T-cell (primary cell): ENCODE measurements around the gene ADGRG6. TPM values are rescaled to one million over a fixed set of nuclear protein-coding genes. Genes with fewer than 3 reads are reported as not detected.
"Not testable (repeated sequence)": the region's sequence is repeated elsewhere in the genome, so short reads cannot be mapped to it uniquely, and the experiment has no call there.

Experiments used
- ATAC-seq, 4 experiments: fragments of 200-7000 bp in 3 of 4; fragments of 150-1000 bp in 1 of 4; cut with Tn5 transposase; replicated peaks in 1 of 4; 1 replicate in 3 of 4; 2 replicates in 1 of 4; pipeline ENCODE4 v1.10.0; 2021; ENCODE audit warnings: moderate library complexity in 3 of 4, mild to moderate bottlenecking in 2 of 4, moderate number of reproducible peaks in 1 of 4
- CTCF ChIA-PET, 2 donors: fragments of 300-600 bp; sonication (Branson Sonifier 250); formaldehyde crosslinking; loops; one replicate each; lab custom pipeline; 2022; ENCODE audit warnings: antibody characterized with exemption in 2 of 2; lab: Charles Lee
- POLR2A ChIA-PET, 2 donors: fragments of 300-600 bp; sonication (Branson Sonifier 250); formaldehyde crosslinking; loops; one replicate each; lab custom pipeline; 2022; ENCODE audit warnings: antibody characterized with exemption in 2 of 2; lab: Charles Lee
- DNase-seq, 35 experiments: peaks; one replicate each; pipeline versions ENCODE4 v3.0.0 to v3.0.0-alpha.2; 2013 to 2023
- H3K27ac ChIP-seq: one replicate; pipeline ENCODE4 v1.5.1; 2013; ENCODE audit warnings: low read length
- H3K27me3 ChIP-seq, 2 experiments: replicated peaks in 1 of 2; 1 replicate in 1 of 2; 2 replicates in 1 of 2; pipeline versions ENCODE4 v1.6.1 to v1.7.0; 2013; ENCODE audit warnings: low read length in 1 of 2, mixed read lengths in 1 of 2; ENCODE audit not compliant: control insufficient read depth in 2 of 2, insufficient read depth in 2 of 2; ENCODE audit errors: extremely low read depth in 1 of 2
- H3K36me3 ChIP-seq, 2 donors: 1 replicate in 1 of 2; 2 replicates in 1 of 2; pipeline versions ENCODE4 v1.6.1 to v1.7.0; 2013; ENCODE audit warnings: low read length in 1 of 2; ENCODE audit not compliant: control insufficient read depth in 2 of 2, insufficient read depth in 1 of 2; ENCODE audit errors: extremely low read depth in 1 of 2
- H3K4me1 ChIP-seq, 2 experiments: 1 replicate in 1 of 2; 2 replicates in 1 of 2; pipeline versions ENCODE4 v1.6.1 to v1.7.0; 2013; ENCODE audit warnings: low read length in 2 of 2, mixed read lengths in 1 of 2; ENCODE audit not compliant: insufficient read depth in 2 of 2, control insufficient read depth in 1 of 2; ENCODE audit errors: extremely low read depth in 1 of 2
- H3K4me3 ChIP-seq, 2 donors: 1 replicate in 1 of 2; 2 replicates in 1 of 2; pipeline versions ENCODE4 v1.5.1 to v1.7.0; 2013; ENCODE audit warnings: mild to moderate bottlenecking in 2 of 2, low read length in 1 of 2, moderate library complexity in 1 of 2; ENCODE audit not compliant: control insufficient read depth in 1 of 2; ENCODE audit errors: extremely low read depth in 1 of 2
- H3K9me3 ChIP-seq: 2 replicates; pipeline ENCODE4 v1.7.0; 2013
- H3K27ac Mint-ChIP-seq, 2 donors: one replicate each; pipeline ENCODE4 v1.8.0; 2020 to 2021; ENCODE audit warnings: mild to moderate bottlenecking in 2 of 2, mixed read lengths in 2 of 2
- H3K27me3 Mint-ChIP-seq, 2 donors: one replicate each; pipeline ENCODE4 v1.8.0; 2021 to 2022; ENCODE audit warnings: mixed read lengths in 2 of 2
- H3K36me3 Mint-ChIP-seq: one replicate; pipeline ENCODE4 v1.8.0; 2021; ENCODE audit warnings: mixed read lengths
- H3K4me1 Mint-ChIP-seq, 3 donors: one replicate each; pipeline ENCODE4 v1.8.0; 2020 to 2022; ENCODE audit warnings: mixed read lengths in 3 of 3, mild to moderate bottlenecking in 1 of 3
- H3K4me3 Mint-ChIP-seq, 3 donors: one replicate each; pipeline ENCODE4 v1.8.0; 2020 to 2022; ENCODE audit warnings: mild to moderate bottlenecking in 3 of 3, mixed read lengths in 3 of 3, moderate library complexity in 3 of 3
- H3K9me3 Mint-ChIP-seq, 3 donors: one replicate each; pipeline ENCODE4 v1.8.0; 2020 to 2022; ENCODE audit warnings: mixed read lengths in 3 of 3
- WGBS: methylation state at CpG from one replicate; pipeline ENCODE4 v1.1.5; 2013; ENCODE audit warnings: missing lambda C conversion rate; ENCODE audit not compliant: insufficient coverage; 5-methylcytosine and 5-hydroxymethylcytosine counted together
- total RNA-seq, 35 experiments: library from RNA in 6 of 35; stranded (reverse) in 6 of 35; fragments of 120-200 nt in 1 of 35; gene quantifications; one replicate each; pipeline versions ENCODE4 v1.2.1 to v1.2.4 and lab custom pipeline; 2013 to 2026

ADGRG6 gene
- total RNA-seq, 5 donors from 2014 or later (not counting 1 experiment from before 2014, with no cell fraction given): 0.51 to 0.89 (median 0.61) TPM

DNA sequence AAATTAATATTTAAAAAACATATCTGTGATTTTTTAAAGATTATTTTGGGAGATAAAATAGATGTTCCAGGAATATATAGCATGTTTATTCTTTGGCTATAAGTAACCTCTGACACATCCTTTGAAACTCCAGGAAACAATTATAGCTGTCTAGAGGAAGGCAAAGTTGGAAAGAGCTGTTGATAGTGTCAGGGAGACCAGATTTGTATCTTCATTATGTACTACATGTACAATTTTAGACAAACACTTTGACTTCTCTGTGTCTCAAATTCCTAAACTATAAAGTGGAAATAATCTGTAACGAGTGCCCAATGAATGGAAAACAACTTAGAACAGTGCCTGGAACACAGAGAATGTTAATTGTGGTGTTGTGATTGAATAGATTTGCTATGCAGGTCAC, 25.6 kb upstream of the ADGRG6 start:
- POLR2A ChIA-PET: no interaction called here
- H3K4me3 Mint-ChIP-seq: no peak overlapping the region
- H3K9me3 Mint-ChIP-seq: peaks cover 0 to 4% (median 2%) of the 10 kb centered on the region in 3 donors
- H3K4me3 ChIP-seq: no peak overlapping the region
- no peaks in the 10 kb centered on the region for H3K36me3 Mint-ChIP-seq
- no peak overlapping the region for H3K27ac ChIP-seq
- DNase-seq (no peak), ATAC-seq (no peak)
- peaks cover 6 to 12% of the 10 kb centered on the region in 2 donors for H3K27me3 Mint-ChIP-seq
- H3K4me1 Mint-ChIP-seq: no peaks in the 10 kb centered on the region
- CTCF ChIA-PET: no interaction called here
- H3K4me1 ChIP-seq: no peaks in the 10 kb centered on the region
- H3K9me3 ChIP-seq: no peaks in the 10 kb centered on the region
- no peaks in the 10 kb centered on the region for H3K36me3 ChIP-seq
- WGBS: no CpG with 5 or more reads among the region's 1 CpG
- no peak overlapping the region for H3K27ac Mint-ChIP-seq
- peaks cover 0 to 8% of the 10 kb centered on the region in 2 experiments for H3K27me3 ChIP-seq

DNA sequence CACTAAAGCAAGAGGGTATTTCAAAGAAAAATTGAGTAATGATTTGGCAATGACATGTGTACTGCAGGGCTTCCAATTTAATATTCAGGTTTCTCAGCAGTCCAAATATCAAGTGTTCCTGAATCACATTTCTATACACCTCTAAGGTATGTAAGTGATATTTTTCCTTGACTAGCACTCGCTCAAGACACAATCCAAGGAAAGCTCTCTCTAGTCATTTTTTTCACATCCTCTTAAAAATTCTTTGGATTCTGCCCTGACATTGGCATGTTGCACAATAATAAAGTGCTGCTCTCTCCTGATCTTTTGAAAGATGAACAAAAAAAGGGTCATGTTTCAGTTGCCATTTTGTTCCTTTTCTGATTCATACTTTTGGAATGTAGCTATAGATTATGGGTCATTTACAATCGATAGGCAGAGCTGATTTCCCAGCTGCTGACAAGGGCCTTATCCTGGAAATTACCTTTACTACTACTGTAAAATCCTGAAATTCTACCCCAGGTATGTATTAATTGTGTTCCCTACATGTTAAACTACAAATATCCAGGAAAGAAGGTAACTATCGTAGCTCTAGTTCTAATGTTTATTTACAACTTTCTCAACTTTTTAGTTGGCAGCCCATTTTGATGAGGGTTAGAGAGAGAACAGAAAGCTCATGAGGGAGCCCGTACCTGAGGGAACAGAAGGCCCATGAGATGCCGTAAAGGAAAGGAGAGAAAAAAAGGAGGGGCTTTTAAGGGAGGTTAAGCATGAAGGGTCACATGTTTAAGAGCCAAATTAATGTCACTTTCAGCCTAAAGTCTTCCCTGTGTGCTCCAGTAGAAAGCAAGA, 22.2 kb upstream of the ADGRG6 start:
- Histone ChIP-seq H3K9me3 (no peaks in the 10 kb centered on the region), H3K4me1 (no peaks in the 10 kb centered on the region), H3K4me3 (no peak overlapping the region), H3K27me3 (no peaks in the 10 kb centered on the region), H3K27ac (no peak overlapping the region), H3K36me3 (no peaks in the 10 kb centered on the region)
- Mint-ChIP-seq H3K36me3 (no peaks in the 10 kb centered on the region), H3K4me1 (no peaks in the 10 kb centered on the region), H3K27ac (no peak overlapping the region), H3K27me3 (peaks cover 0 to 10% of the 10 kb centered on the region in 2 donors), H3K4me3 (no peak overlapping the region), H3K9me3 (peaks cover 0 to 8% (median 5%) of the 10 kb centered on the region in 3 donors)
- POLR2A ChIA-PET: no interaction called here
- DNase-seq: no peak
- CTCF ChIA-PET: no interaction called here
- 83% methylated on average over 2 of the region's 5 CpGs for WGBS
- ATAC-seq: no peak

DNA sequence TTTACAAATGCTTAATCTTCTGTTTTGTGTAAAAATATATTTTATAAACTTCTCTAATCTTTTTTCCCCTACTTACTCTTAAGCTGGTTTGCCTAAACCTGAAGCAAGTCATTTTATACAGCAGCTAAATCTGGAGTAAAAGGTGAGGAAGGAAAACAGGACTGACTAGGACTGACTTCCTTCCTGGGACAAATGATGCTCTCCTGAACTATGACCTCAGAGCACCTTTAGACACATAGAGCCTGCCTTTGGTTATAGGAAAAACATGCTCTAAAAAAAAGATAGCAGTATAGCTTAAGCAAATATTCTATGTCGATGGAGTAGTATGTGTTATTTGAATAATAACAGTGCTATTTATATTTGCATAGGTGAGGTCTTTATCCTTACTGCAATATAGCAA, 21.5 kb upstream of the ADGRG6 start:
- DNase-seq (no peak), ATAC-seq (no peak)
- no peak overlapping the region for H3K4me3 ChIP-seq
- Mint-ChIP-seq H3K4me3 (no peak overlapping the region), H3K4me1 (no peaks in the 10 kb centered on the region), H3K36me3 (no peaks in the 10 kb centered on the region), H3K9me3 (peaks cover 0 to 8% (median 5%) of the 10 kb centered on the region in 3 donors), H3K27me3 (peaks cover 0 to 10% of the 10 kb centered on the region in 2 donors), H3K27ac (no peak overlapping the region)
- H3K27ac ChIP-seq: no peak overlapping the region
- no peaks in the 10 kb centered on the region for H3K27me3 ChIP-seq
- H3K9me3 ChIP-seq: no peaks in the 10 kb centered on the region
- no peaks in the 10 kb centered on the region for H3K36me3 ChIP-seq
- ChIA-PET POLR2A (no interaction called here), CTCF (interaction anchor here in 1 of 2 donors (0.6 kb wide), 1 partner anchor 162 kb away, joined by 9 read pairs; no protein-coding TSS in a partner anchor)
- no peaks in the 10 kb centered on the region for H3K4me1 ChIP-seq
- WGBS: no CpG with 5 or more reads among the region's 1 CpG

DNA sequence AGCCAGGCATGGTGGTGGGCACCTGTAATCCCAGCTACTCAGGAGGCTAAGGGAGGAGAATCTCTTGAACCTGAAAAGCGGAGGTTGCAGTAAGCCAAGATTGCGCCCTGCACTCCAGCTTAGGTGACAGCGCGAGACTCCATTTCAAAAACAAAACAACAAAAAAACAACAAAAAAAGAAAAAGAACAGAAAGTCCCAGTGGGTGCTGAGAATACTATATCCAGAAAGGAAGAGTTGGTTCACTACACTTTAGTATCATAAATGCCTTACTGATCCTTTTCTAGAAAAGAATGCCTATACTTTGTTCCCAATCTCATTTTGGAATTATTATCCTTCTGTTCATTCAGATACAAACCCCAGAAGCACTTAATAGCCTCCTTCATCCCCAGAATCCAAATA, 20.9 kb upstream of the ADGRG6 start:
- no peak overlapping the region for H3K4me3 ChIP-seq
- no CpG with 5 or more reads among the region's 4 CpGs for WGBS
- ATAC-seq: no peak
- Mint-ChIP-seq H3K27ac (no peak overlapping the region), H3K4me3 (no peak overlapping the region), H3K27me3 (peaks cover 0 to 5% of the 10 kb centered on the region in 2 donors), H3K9me3 (peaks cover 0 to 8% (median 5%) of the 10 kb centered on the region in 3 donors), H3K36me3 (no peaks in the 10 kb centered on the region), H3K4me1 (no peaks in the 10 kb centered on the region)
- no peak for DNase-seq
- ChIA-PET CTCF (interaction anchor here in 1 of 2 donors (0.6 kb wide), 1 partner anchor 161 kb away, joined by 9 read pairs; no protein-coding TSS in a partner anchor), POLR2A (no interaction called here)
- no peaks in the 10 kb centered on the region for H3K4me1 ChIP-seq
- H3K9me3 ChIP-seq: no peaks in the 10 kb centered on the region
- H3K36me3 ChIP-seq: no peaks in the 10 kb centered on the region
- H3K27me3 ChIP-seq: no peaks in the 10 kb centered on the region
- no peak overlapping the region for H3K27ac ChIP-seq

DNA sequence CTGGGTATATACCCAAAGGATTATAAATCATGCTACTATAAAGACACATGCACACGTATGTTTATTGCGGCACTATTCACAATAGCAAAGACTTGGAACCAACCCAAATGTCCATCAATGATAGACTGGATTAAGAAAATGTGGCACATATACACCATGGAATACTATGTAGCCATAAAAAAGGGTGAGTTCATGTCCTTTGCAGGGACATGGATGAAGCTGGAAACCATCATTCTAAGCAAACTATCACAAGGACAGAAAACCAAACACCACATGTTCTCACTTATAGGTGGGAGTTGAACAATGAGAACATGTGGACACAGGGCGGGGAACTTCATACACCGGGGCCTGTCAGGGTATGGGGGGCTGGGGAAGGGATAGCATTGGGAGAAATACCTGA, 18.7 kb upstream of the ADGRG6 start:
- H3K4me1 Mint-ChIP-seq, H3K36me3 Mint-ChIP-seq, H3K27me3 ChIP-seq, H3K4me1 ChIP-seq, H3K27me3 Mint-ChIP-seq, ATAC-seq, CTCF ChIA-PET, H3K4me3 ChIP-seq, H3K9me3 Mint-ChIP-seq, H3K4me3 Mint-ChIP-seq, H3K9me3 ChIP-seq, H3K27ac Mint-ChIP-seq, H3K27ac ChIP-seq, POLR2A ChIA-PET, DNase-seq, H3K36me3 ChIP-seq: not testable (repeated sequence)
- WGBS: no CpG with 5 or more reads among the region's 4 CpGs

DNA sequence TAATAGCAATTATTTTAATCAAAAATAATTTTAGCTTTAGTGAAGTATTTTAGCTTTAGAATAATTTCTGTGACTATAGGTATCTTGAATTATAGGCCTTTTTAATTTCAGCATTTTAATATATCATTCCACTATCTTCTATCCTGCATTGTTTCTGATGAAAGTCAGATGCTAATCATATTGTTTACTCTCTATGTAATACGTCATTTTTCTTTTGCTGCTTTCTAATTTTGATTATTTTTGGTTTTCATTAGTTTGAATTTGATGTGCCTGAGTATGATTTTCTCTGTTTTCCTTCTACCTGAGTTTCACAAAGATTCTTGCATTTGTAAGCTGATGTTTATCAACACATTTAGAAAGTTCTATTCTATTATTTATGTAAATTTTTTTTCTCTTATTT, 17.4 kb upstream of the ADGRG6 start:
- Mint-ChIP-seq H3K9me3 (peaks cover 0 to 8% (median 5%) of the 10 kb centered on the region in 3 donors), H3K36me3 (no peaks in the 10 kb centered on the region), H3K27me3 (peaks cover 0 to 5% of the 10 kb centered on the region in 2 donors), H3K4me3 (no peak overlapping the region), H3K27ac (no peak overlapping the region), H3K4me1 (no peaks in the 10 kb centered on the region)
- POLR2A ChIA-PET: no interaction called here
- DNase-seq (no peak), ATAC-seq (no peak)
- no CpG with 5 or more reads among the region's 1 CpG for WGBS
- no peak overlapping the region for H3K4me3 ChIP-seq
- CTCF ChIA-PET: interaction anchor here in 1 of 2 donors (0.6 to 0.8 kb wide), 2 partner anchors 20 to 196 kb away, joined by 3 read pairs; no protein-coding TSS in a partner anchor
- H3K36me3 ChIP-seq: no peaks in the 10 kb centered on the region
- H3K4me1 ChIP-seq: no peaks in the 10 kb centered on the region
- no peaks in the 10 kb centered on the region for H3K27me3 ChIP-seq
- H3K9me3 ChIP-seq: no peaks in the 10 kb centered on the region
- no peak overlapping the region for H3K27ac ChIP-seq
